ENCODE measurements around the gene IL17RD. TPM values are rescaled to one million over a fixed set of nuclear protein-coding genes. Genes with fewer than 3 reads are reported as not detected.

Gene IL17RD
- total and polyA plus RNA-seq, 2 donors (not counting 1 experiment from before 2014, with no cell fraction given) = 0.05 TPM; not detected in 1

DNA sequence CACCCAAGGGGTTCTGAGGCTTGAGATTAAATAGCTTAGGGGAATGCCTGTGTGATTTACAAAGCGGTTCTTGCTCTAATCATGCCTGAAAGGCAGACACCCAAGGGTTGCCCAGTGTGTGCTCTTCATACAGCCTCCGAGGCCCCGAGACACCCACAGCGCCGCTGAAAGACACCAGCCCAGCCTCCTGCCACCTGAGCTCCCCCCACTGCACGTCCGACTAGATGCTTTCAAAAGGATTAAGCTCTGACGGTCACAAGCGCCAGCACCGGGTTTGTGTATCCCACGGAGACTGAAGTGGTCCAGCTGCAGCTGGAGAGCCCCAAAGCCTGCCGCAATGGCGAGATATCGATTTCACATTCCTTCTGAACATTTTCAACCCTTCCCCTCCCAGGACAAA, 54.4 kb downstream of the IL17RD start:
- 87% methylated on average over 7 of the region's 14 CpGs for WGBS (ENCODE audit: insufficient coverage)
- H3K9me3 ChIP-seq (ENCODE audit: control extremely low read depth in 1 of 3, control insufficient read depth in 2 of 3, insufficient read depth in 1 of 3, low read length in 2 of 3) = no peaks in the 10 kb centered on the region
- H3K9ac ChIP-seq (ENCODE audit: low read length) = no peak overlapping the region
- no peaks in the 10 kb centered on the region for H3K4me1 ChIP-seq (ENCODE audit: control insufficient read depth in 2 of 2, insufficient read depth in 2 of 2, low read length in 2 of 2)
- no peaks in the 10 kb centered on the region for H3K9me3 Mint-ChIP-seq (ENCODE audit: insufficient read depth)
- no peak overlapping the region for H2AFZ ChIP-seq (ENCODE audit: insufficient read depth, low read depth, low read length, poor library complexity, severe bottlenecking)
- no peaks in the 10 kb centered on the region for H4K20me1 ChIP-seq (ENCODE audit: control insufficient read depth, insufficient read depth, low read length, poor library complexity, severe bottlenecking)
- H3K79me2 ChIP-seq (ENCODE audit: control insufficient read depth, insufficient read depth, low read length) = no peaks in the 10 kb centered on the region
- H3K36me3 ChIP-seq (replicated peaks in 1 of 2; ENCODE audit: control extremely low read depth in 1 of 2, control insufficient read depth in 1 of 2, extremely low read depth in 1 of 2, insufficient read depth in 2 of 2, low read length in 1 of 2) = no peaks in the 10 kb centered on the region
- CTCF ChIA-PET = interaction anchor here (0.6 to 1.6 kb wide), 3 partner anchors 10 to 110 kb away, joined by 3 to 11 read pairs (median 3); no protein-coding TSS in a partner anchor
- peaks cover 2% of the 10 kb centered on the region for H3K4me1 Mint-ChIP-seq
- DNase-seq (no peak), ATAC-seq (ENCODE audit: low read depth) (no peak)
- intact Hi-C loops (cut with micrococcal nuclease) = no loop called here
- TF ChIP-seq EZH2 (IDR thresholded peaks at IDR 0.05; ENCODE audit: borderline replicate concordance, insufficient read depth, low read depth, low read length, poor library complexity, severe bottlenecking) = no peak
- TF ChIP-seq, protein P1, sequence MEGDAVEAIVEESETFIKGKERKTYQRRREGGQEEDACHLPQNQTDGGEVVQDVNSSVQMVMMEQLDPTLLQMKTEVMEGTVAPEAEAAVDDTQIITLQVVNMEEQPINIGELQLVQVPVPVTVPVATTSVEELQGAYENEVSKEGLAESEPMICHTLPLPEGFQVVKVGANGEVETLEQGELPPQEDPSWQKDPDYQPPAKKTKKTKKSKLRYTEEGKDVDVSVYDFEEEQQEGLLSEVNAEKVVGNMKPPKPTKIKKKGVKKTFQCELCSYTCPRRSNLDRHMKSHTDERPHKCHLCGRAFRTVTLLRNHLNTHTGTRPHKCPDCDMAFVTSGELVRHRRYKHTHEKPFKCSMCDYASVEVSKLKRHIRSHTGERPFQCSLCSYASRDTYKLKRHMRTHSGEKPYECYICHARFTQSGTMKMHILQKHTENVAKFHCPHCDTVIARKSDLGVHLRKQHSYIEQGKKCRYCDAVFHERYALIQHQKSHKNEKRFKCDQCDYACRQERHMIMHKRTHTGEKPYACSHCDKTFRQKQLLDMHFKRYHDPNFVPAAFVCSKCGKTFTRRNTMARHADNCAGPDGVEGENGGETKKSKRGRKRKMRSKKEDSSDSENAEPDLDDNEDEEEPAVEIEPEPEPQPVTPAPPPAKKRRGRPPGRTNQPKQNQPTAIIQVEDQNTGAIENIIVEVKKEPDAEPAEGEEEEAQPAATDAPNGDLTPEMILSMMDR (IDR thresholded peaks at IDR 0.05) = no peak
- H3K4me3 Mint-ChIP-seq = no peak overlapping the region
- H3K27me3 Mint-ChIP-seq = peaks cover 30% of the 10 kb centered on the region
- POLR2A ChIA-PET = interaction anchor here (0.5 kb wide), 1 partner anchor 101 kb away, joined by 4 read pairs; no protein-coding TSS in a partner anchor
- no peak overlapping the region for H3K27ac ChIP-seq (ENCODE audit: low read length in 2 of 2)
- H3K27ac Mint-ChIP-seq = no peak overlapping the region
- H3K27me3 ChIP-seq (replicated peaks in 1 of 4; ENCODE audit: control extremely low read depth in 1 of 4, control insufficient read depth in 3 of 4, insufficient read depth in 4 of 4, low read length in 3 of 4) = peaks cover 0 to 7% (median 0%) of the 10 kb centered on the region in 4 experiments
- no peak overlapping the region for H3K4me3 ChIP-seq (ENCODE audit: control extremely low read depth in 1 of 5, extremely low read depth in 1 of 5, insufficient read depth in 1 of 5, low read depth in 2 of 5, low read length in 4 of 5)
- H3K4me2 ChIP-seq (replicated peaks; ENCODE audit: low read depth, low read length, poor library complexity, severe bottlenecking) = no peak overlapping the region

DNA sequence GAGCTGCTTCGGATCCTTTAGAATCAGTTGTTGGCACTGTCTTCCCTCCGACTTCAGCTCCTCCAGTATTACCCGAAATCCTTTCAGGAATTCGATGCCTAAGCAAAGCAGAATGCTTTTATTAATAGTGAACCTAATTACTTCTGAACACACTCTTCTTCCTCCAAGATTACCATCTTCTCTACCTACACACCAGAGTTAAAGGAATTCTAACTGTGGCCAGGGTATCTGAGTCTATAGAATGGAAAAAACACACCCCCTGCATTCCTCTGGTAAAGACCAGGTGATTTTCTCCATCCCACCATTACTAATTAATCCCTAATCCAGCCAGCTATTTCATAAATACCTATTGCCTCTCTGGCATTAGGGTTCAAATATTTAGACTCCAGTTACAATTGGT, 54.9 kb downstream of the IL17RD start:
- H3K4me1 Mint-ChIP-seq = peaks cover 2% of the 10 kb centered on the region
- CTCF ChIA-PET = interaction anchor here (1.0 to 1.6 kb wide), 2 partner anchors 10 to 16 kb away, joined by 3 to 11 read pairs; no protein-coding TSS in a partner anchor
- Histone ChIP-seq H3K9me3 (ENCODE audit: control extremely low read depth in 1 of 3, control insufficient read depth in 2 of 3, insufficient read depth in 1 of 3, low read length in 2 of 3) (no peaks in the 10 kb centered on the region), H3K27me3 (replicated peaks in 1 of 4; ENCODE audit: control extremely low read depth in 1 of 4, control insufficient read depth in 3 of 4, insufficient read depth in 4 of 4, low read length in 3 of 4) (peaks cover 0 to 7% (median 0%) of the 10 kb centered on the region in 4 experiments), H3K4me3 (ENCODE audit: control extremely low read depth in 1 of 5, extremely low read depth in 1 of 5, insufficient read depth in 1 of 5, low read depth in 2 of 5, low read length in 4 of 5) (no peak overlapping the region), H3K4me1 (ENCODE audit: control insufficient read depth in 2 of 2, insufficient read depth in 2 of 2, low read length in 2 of 2) (no peaks in the 10 kb centered on the region), H3K79me2 (ENCODE audit: control insufficient read depth, insufficient read depth, low read length) (no peaks in the 10 kb centered on the region), H3K27ac (ENCODE audit: low read length in 2 of 2) (no peak overlapping the region), H3K4me2 (replicated peaks; ENCODE audit: low read depth, low read length, poor library complexity, severe bottlenecking) (no peak overlapping the region), H3K36me3 (replicated peaks in 1 of 2; ENCODE audit: control extremely low read depth in 1 of 2, control insufficient read depth in 1 of 2, extremely low read depth in 1 of 2, insufficient read depth in 2 of 2, low read length in 1 of 2) (no peaks in the 10 kb centered on the region), H3K9ac (ENCODE audit: low read length) (no peak overlapping the region), H4K20me1 (ENCODE audit: control insufficient read depth, insufficient read depth, low read length, poor library complexity, severe bottlenecking) (no peaks in the 10 kb centered on the region), H2AFZ (ENCODE audit: insufficient read depth, low read depth, low read length, poor library complexity, severe bottlenecking) (no peak overlapping the region)
- ATAC-seq (ENCODE audit: low read depth) (no peak), DNase-seq (no peak)
- POLR2A ChIA-PET = no interaction called here
- 100% methylated on average over 2 of the region's 4 CpGs for WGBS (ENCODE audit: insufficient coverage)
- no peak overlapping the region for H3K4me3 Mint-ChIP-seq
- H3K27me3 Mint-ChIP-seq = peaks cover 24% of the 10 kb centered on the region
- TF ChIP-seq EZH2 (IDR thresholded peaks at IDR 0.05; ENCODE audit: borderline replicate concordance, insufficient read depth, low read depth, low read length, poor library complexity, severe bottlenecking) = no peak
- TF ChIP-seq, protein P1 (IDR thresholded peaks at IDR 0.05) = no peak
- H3K27ac Mint-ChIP-seq = no peak overlapping the region
- intact Hi-C loops (cut with micrococcal nuclease) = no loop called here
- H3K9me3 Mint-ChIP-seq (ENCODE audit: insufficient read depth) = no peaks in the 10 kb centered on the region

All from B cell (primary cell).